NCI-H1694 (cell line): Measurements from ENCODE around the gene CHRNB2.

Experiments used
- DNase-seq: peaks from one replicate; lab custom pipeline; 2025; lab: John Stamatoyannopoulos, UW

Gene CHRNB2

DNA sequence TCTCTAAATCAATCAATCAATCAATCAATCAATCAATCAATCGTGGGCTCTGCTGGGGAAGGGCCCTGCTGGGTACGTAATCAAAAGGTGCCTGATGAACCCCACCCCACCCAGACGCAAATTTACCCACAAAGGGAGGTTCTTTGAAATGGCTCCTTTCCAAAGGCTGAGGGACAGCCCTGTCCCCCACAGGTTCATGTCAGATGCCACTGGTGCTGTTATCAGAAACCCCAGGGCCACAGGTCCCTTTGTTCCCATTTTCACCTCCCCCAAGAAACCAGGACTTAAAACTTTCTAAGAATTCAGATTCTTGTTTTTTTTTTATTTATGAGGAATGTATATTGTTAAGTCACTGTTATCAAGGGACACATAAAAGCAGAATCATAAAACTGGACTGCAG lies 14.2 kb downstream of the CHRNB2 start:
- DNase-seq: no peak

DNA sequence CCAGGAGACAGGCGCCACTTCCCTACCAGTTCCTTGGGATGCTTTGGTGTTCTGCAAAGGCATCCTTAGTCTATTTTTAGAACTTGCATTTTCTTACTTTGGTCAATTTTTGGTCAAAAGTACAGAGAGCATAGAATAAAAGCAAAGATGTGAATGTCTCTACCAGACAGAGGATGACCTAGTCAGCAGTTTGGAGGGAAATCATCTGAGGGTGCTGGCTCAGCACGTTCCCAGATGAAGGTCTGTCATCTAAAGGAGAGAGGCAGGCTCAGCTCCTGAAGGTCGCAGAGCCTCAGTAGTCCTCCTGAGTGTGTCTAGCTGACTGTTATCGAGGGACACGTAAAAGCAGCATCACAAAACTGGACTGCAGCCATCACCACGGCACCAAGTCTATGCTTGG lies 15.3 kb downstream of the CHRNB2 start:
- DNase-seq: no peak

DNA sequence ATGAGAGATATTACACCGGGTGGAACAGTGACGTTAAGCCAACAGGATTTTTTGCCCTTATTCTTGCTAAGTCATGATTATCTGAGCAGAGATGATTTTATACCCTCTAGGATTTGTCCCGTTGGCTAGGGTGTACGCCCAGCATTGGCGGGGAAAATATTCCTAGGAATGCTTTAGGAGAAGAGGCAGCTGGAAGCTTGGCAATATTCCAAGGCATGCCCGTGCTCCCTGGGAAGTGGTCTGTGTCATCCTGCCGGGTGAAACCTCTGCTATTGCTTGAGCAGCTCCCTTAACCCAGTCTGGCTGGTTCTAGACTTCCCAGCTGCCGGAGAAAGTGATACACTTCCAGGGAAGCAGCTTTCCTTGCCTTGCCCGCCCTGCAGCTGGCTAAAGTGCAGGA lies 16.2 kb downstream of the CHRNB2 start:
- DNase-seq: peak; percentile 80

DNA sequence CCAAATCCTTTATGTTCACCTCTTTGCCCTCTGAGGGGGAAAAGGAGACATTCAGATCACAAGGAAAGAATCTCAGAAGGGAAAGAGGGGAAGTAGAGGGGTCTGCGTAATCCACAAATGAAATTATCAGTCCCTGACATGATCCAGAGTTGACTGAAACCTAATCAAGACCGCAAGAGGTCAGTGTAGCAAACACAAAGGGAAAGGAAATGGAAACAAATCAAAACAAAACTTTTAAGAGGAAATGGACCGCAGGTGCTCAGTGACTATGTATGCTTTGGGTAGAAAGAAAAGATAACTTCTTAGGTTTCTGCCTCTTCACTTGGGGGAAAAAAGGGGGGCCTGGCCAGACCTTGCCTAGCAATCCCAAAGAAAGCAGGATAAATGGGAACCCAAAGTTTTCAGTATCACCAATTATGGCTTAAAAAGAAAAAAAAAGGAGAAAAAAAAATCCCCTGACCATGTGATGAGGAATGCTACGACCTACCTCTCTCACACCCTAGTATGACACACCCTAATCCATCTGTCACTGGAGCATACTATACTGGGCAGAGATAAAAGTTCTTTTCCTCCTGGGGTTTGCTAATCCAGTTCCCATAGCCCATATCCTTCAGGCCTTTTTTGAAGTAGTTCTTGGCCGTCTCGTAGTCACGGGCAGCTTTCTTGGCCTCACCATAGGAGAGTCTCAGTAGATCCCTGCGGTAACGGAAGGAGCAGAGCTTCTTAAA lies 16.9 kb downstream of the CHRNB2 start:
- DNase-seq: no peak

DNA sequence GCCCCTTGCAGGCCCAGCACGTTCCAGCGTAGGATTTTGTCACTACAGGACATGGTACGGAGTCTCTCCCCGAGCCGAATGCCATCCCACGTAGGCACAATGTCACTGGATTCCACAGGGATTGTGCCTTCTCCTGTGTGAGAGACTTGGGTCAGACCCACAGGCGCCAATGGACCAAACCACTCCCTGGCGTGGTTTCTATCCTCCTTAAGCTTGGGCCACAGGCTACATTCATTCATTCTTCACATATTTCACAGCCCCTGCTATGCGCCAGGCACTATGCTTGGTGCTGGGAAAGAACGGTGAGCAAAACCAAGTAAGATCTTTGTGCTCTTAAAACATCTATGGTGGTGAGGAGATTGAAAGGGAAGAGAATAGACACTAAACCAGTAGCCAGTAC lies 18.7 kb downstream of the CHRNB2 start:
- no peak for DNase-seq

- no peak for DNase-seq
These were observed 19.1 kb downstream of the CHRNB2 start for GRCh38 chr1:154586641-154587040.

GRCh38 chr1:154589780-154590179 lies 22.2 kb downstream of the CHRNB2 start:
- DNase-seq: no peak

DNA sequence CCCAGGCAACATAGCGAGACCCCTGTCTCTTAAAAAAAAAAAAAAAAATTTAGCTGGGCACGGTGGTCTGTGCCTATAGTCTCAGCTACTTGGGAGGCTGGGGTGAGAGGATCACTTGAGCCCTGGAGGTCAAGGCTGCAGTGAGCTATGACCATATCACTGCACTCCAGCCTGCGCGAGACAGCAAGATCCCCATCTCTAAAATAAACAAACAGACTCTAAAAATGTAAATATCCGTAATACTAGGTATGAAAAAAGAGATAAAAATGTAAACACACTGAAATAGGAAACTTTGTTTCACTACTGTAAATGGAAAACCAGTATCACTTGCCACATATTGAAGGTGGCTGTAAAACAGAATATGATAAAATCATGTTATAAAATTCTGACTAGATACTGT lies 23.2 kb downstream of the CHRNB2 start:
- DNase-seq: no peak

GRCh38 chr1:154591206-154591605 lies 23.6 kb downstream of the CHRNB2 start:
- DNase-seq: no peak

DNA sequence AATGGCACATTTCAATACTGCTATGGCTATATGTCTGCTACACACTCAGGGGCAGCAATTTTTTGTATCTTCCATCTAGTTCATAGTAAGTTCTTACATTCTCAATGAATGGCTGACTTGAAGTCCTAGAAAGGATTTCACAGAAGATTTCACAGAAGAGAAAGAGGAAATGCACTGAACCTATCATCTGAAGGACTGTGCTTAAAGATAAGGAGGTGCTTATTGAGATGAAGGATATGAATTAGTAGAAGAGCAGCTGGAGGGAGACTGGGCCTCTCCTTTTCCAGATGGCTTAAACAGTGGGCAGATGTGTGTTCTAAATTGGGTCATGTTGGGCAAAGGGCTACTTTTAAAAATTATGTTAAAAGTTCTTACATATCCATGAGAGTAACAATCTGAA lies 25.8 kb downstream of the CHRNB2 start:
- DNase-seq: no peak

- DNase-seq: no peak
These were observed 27.2 kb downstream of the CHRNB2 start for GRCh38 chr1:154594811-154595210.

DNA sequence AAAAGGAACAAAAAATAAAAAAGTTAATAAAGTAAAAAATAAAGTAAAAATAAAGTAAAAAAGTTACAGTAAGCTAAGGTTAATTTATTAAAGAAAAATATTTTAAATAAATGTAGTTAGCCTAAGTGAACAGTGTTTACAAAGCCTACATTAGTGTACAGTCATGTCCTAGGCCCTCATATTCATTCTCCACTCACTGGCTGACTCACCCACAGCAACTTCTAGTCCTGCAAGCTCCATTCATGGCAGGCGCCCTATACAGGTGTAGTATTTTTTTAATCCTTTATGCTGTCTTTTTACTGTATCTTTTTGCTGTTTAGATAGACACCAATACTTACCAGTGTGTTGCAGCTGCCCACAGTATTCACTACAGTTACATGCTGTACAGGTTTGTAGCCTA lies 28.0 kb downstream of the CHRNB2 start:
- no peak for DNase-seq

- DNase-seq: no peak
These were observed 31.5 kb downstream of the CHRNB2 start for GRCh38 chr1:154598871-154599635.

GRCh38 chr1:154599658-154600057 lies 32.1 kb downstream of the CHRNB2 start:
- DNase-seq: no peak

DNA sequence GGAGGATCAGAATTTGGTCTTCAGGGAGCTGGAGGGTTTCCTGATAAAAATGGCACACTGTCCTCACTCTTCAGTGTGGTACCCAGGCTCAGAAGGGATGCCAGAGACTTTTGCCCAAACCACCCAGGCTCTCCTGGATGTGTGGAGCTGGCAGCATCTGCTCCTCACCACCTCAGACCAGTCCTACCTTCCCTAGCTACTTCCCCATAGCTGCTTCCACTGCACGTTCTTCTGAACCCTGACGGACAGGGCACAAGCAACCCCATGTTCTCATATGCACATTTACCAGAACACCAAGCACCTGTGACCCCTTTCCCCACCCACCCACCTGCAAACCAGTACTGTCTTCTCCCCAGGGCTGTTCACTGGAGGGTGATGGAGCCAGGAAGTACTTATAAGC lies 35.7 kb downstream of the CHRNB2 start:
- DNase-seq: no peak

- DNase-seq: no peak
These were observed 38.0 kb downstream of the CHRNB2 start for GRCh38 chr1:154605534-154605933.

DNA sequence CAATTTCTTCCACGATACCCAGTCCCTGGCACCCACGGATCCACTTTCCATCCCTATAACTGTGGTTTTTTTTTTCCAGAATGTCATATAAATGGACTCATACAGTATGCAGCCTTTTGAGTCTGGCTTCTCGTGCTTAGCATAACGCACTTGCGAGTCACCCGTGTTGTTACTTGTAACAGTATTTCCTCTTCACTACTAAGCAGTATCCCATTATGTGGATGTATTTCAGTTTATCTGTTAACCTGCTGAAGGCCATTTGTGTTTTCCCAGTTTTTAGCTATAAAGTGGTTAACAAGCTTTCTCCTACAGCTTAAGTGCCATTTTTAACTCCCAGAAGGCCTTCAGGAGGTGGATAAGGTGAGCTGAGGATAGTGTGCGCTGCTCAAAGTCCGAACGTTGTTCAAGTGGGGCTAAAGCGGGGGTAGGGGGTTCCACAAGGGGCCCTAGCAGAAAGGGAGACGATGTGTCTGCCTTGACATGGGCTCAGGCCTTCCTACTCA lies 39.6 kb downstream of the CHRNB2 start:
- peak; percentile 53 for DNase-seq

DNA sequence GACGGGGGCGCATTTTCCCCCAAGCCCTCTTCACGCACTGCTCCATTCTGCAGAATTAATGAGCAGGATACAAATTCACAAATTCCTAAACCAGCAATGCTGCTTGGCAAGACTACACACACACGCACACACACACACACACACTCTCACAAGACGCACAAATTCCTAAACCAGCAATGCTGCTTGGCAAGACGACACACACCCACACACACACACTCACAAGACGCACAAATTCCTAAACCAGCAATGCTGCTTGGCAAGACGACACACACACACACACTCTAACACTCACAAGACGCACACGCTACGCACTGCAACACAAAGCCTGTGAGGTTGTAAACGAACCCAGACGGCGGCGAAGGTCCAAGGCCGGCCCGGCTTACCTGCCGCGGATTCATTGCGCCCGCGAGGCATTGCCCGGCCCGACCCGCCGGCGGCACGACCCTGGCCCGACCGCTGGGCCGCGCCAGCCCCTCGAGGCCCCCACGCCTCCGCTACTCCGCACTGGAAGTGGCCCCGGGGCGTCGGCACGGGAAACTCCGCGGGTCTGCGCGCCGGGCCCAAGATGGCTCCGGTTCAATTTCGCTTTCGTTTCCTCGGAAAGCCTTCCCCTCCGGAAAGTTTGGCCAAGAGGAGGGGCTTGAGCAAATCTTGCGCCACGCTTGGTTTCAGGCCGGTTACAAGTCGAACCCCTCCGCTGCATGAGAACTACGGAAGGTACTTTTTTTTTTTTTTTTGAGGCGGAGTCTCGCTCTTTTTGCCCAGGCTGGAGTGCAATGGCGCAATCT lies 40.2 kb downstream of the CHRNB2 start, which contains the start of gene ADAR:
ADAR (minus strand) TSS at position 578 of the 788 bp plus-strand sequence; CDS start at position 398, 180 bp downstream.
- DNase-seq: peak; percentile 92

DNA sequence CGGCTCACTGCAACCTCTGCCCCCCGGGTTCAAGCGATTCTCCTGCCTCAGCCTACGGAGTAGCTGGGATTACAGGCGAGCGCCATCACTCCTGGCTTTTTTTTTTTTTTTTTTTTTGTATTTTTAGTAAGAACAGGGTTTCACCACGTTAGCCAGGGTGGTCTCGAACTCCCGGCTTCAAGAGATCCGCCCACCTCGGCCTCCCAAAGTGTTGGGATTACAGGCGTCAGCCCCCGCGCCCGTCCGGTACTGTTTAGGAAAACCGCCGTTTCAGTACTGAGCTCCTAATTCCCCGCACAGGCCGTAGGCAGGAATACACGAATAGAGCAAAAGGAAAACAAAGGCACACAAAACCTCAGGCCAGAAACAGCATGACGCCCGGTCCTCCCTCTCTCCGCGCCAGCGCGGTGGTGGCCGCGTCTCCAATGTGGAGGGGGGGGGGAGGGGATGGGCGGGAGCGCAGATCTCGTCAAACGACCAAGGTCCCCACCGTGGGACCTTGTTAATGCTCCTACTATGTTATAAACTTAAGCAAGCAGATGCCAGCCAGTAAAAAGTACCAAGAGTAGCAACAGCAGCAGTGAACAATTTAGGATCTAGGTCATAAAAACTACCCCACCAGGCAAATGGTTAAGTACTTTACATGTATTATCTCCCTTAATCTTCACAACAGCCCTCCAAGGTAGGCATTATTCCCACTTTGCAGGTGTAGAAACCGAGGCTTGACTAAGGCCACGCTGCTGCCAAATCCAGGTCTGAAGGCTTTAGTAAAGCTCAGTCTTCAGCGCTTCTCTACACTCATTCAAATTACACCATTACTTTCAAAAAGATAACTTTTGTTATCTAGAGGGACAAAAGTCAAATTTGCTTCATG lies 41.1 kb downstream of the CHRNB2 start:
- peak; percentile 66 for DNase-seq

- DNase-seq: no peak
These were observed 42.1 kb downstream of the CHRNB2 start for GRCh38 chr1:154609398-154610380.
